Kidney (tissue), 14 donors: Measurements from ENCODE around the gene SLC37A2. TPM values are rescaled to one million over a fixed set of nuclear protein-coding genes. Genes with fewer than 3 reads are reported as not detected.

Experiments used
- DNase-seq, 5 donors: peaks; one replicate each; pipeline ENCODE4 v3.0.0-alpha.2; 2013 to 2020
- FAIRE-seq: peaks from 2 replicates; lab custom pipeline; 2012; peaks lifted over from hg19 to GRCh38; lab: Jason Lieb, UNC
- H3K27ac ChIP-seq, 2 donors: one replicate each; pipeline ENCODE4 v1.7.0; 2013; ENCODE audit warnings: low read depth in 2 of 2, low read length in 2 of 2, inconsistent platforms in 1 of 2
- H3K27me3 ChIP-seq: one replicate; pipeline ENCODE4 v1.7.1; 2013; ENCODE audit warnings: low read length, inconsistent platforms; ENCODE audit not compliant: control insufficient read depth, insufficient read depth
- H3K36me3 ChIP-seq, 3 donors: one replicate each; pipeline versions ENCODE4 v1.7.0 to v1.7.1; 2013; ENCODE audit warnings: low read length in 3 of 3, control low read depth in 1 of 3, inconsistent platforms in 1 of 3; ENCODE audit not compliant: insufficient read depth in 3 of 3, control insufficient read depth in 2 of 3
- H3K4me1 ChIP-seq, 3 donors: one replicate each; pipeline versions ENCODE4 v1.7.0 to v1.7.1; 2013; ENCODE audit warnings: low read length in 3 of 3, inconsistent platforms in 1 of 3, low read depth in 1 of 3; ENCODE audit not compliant: control insufficient read depth in 2 of 3, insufficient read depth in 2 of 3
- H3K4me3 ChIP-seq, 3 donors: one replicate each; pipeline versions ENCODE4 v1.7.0 to v1.8.1; 2013; ENCODE audit warnings: low read length in 3 of 3, control low read depth in 1 of 3, inconsistent platforms in 1 of 3
- H3K9ac ChIP-seq, 3 donors: one replicate each; pipeline versions ENCODE4 v1.7.0 to v1.7.1; 2013; ENCODE audit warnings: low read length in 3 of 3, control low read depth in 1 of 3, inconsistent platforms in 1 of 3
- H3K9me3 ChIP-seq, 3 donors: one replicate each; pipeline versions ENCODE4 v1.7.0 to v1.7.1; 2013; ENCODE audit warnings: low read length in 3 of 3, control low read depth in 1 of 3, inconsistent platforms in 1 of 3; ENCODE audit not compliant: control insufficient read depth in 2 of 3, insufficient read depth in 1 of 3
- CTCF ChIP-seq: IDR thresholded peaks from 3 replicates; pipeline ENCODE4 v1.5.1; 2012; ENCODE audit warnings: mild to moderate bottlenecking, moderate library complexity, borderline replicate concordance; ENCODE audit not compliant: insufficient read depth; ENCODE audit errors: extremely low read depth
- intact Hi-C: fragments of 100-400 bp; cut with DNase I; formaldehyde crosslinking; loops from one replicate; pipeline ENCODE4 v1.11.1; 2022
- polyA plus RNA-seq: library from polyadenylated mRNA; stranded (reverse); fragments of 350-450 nt; fragmentation: Illumina TruSeq; extraction: RNeasy Lipid Tissue Mini Kit (QIAGEN cat#74804); gene quantifications from one replicate; pipeline ENCODE4 v1.2.3, GENCODE V29; 2014; ENCODE audit warnings: low read depth, low replicate concordance; ENCODE audit not compliant: insufficient read depth
- total RNA-seq: library from RNA; stranded (reverse); fragmentation: NEBNext Ultra II Directional; extraction: Animal tissue kit (Norgen Biotek cat#: 25700); gene quantifications from one replicate; pipeline ENCODE4 v1.2.1, GENCODE V29; 2021
- donor health status: control.
- donor health status: control.
- donor health status: control.
- donor health status: control.
- donor health status: control.
- donor health status: DM: yes; HTN: yes; CAD: no.
- donor health status: Normal renal cell carcinoma (clear cell type).

Gene SLC37A2
- total and polyA plus RNA-seq, 2 donors from 2014 or later = 0.82 to 6.1 TPM

DNA sequence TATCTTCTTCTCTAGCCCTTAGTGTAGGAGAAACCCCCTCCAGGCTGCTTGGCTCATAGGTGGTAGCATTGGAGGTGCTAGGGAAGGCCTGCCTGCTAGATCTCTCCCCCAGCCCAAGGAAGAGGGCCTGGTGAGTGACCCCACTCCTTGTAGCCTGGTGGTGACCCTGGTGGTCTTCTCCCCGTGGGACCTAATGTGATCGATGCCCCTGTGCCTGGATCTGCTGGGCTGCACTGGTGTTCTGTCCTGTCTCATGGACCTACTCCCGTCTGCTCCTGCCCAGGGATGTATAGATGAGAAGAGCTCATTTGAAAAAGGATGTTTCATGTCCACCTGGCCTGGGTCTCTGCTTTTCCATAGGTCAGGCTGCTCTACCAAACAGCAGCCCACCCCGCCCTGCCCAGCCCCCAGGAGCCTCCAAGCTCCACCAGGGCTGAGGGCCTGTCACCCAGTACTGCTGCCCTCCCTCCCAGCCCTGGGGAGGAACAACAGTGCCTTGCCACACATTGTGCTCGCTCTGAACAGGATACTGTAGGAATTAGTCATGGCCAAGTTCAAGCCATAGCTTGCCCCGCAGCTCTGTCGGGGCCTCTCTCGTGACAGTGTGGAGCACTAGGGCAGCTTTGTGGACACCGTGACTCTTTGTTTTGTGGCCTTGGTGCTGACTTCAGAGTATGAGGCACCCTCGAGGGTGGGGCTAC is 19.7 kb downstream of the SLC37A2 start:
- Histone ChIP-seq H3K27me3 (no peaks in the 10 kb centered on the region), H3K9ac (no peak overlapping the region), H3K4me3 (no peak overlapping the region), H3K27ac (no peak overlapping the region), H3K9me3 (no peaks in the 10 kb centered on the region), H3K4me1 (no peaks in the 10 kb centered on the region), H3K36me3 (no peaks in the 10 kb centered on the region)
- FAIRE-seq (no peak), DNase-seq (no peak)
- intact Hi-C loops = no loop called here
- no peak for TF ChIP-seq CTCF

DNA sequence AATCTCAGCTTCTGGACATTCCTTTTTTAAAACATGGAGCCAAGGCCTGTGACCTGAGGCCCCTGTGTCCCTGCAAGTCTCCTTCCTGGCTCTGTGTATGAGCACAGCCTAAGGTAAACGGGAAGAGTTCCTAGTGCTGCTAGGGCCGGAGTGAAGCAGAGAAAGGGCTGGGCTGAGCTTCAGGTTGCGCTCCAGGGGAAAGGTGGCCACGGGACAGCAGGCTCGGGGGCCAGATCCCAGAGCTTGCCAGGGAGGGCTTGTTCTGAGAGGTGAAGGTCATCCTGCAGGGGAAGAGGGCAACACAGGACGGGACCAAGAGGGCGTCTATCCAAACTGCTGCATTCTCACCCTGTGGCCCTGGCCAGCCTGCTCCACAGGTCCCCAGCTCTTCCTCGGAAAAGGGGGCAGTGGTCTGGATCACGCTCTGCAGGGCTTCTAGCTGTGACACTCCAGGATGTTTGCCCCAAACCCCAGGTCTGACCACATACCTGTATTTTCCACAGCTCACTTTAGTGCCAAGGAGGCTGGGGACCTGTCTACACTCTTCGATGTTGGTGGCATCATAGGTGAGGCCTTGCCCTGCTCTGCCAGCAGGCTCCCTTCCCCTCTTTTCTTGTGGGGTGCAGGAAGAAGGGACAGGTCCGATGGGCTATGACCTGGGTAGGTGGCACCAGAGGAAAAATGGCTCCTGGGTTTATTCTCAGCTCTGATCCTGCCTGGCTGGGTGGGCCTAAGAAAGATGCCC is 20.4 kb downstream of the SLC37A2 start:
- Histone ChIP-seq H3K4me1 (no peaks in the 10 kb centered on the region), H3K4me3 (no peak overlapping the region), H3K9ac (no peak overlapping the region), H3K27ac (no peak overlapping the region), H3K36me3 (no peaks in the 10 kb centered on the region), H3K27me3 (no peaks in the 10 kb centered on the region), H3K9me3 (no peaks in the 10 kb centered on the region)
- no peak for TF ChIP-seq CTCF
- DNase-seq = no peak
- no peak for FAIRE-seq
- intact Hi-C loops = no loop called here

GRCh38 chr11:125084057-125084416 is 20.9 kb downstream of the SLC37A2 start:
- intact Hi-C loops = no loop called here
- FAIRE-seq = no peak
- H3K9me3 ChIP-seq = no peaks in the 10 kb centered on the region

More at GRCh38 chr11:125084057-125084416, 20.9 kb downstream of the SLC37A2 start:
- no peak for DNase-seq
- H3K9ac ChIP-seq = no peak overlapping the region
- no peak overlapping the region for H3K4me3 ChIP-seq
- H3K36me3 ChIP-seq = no peaks in the 10 kb centered on the region
- no peak overlapping the region for H3K27ac ChIP-seq
- TF ChIP-seq CTCF = no peak
- H3K4me1 ChIP-seq = no peaks in the 10 kb centered on the region
- no peaks in the 10 kb centered on the region for H3K27me3 ChIP-seq
